SK-N-SH (cell line): ENCODE results near the gene SUCLA2. TPM values are rescaled to one million over a fixed set of nuclear protein-coding genes. Genes with fewer than 3 reads are reported as not detected.
A peak's percentile ranks its signal among the peaks of the same experiment; 100 is the strongest.

ENCODE experiments used
- CTCF ChIA-PET: fragments of 300-600, 350-600 bp; formaldehyde crosslinking; extraction: SDS; loops from one replicate; lab custom pipeline; 2021; lab: Yijun Ruan, JAX
- POLR2A ChIA-PET: fragments of 350-600 bp; sonication (Branson Sonifier 250); formaldehyde crosslinking; extraction: SDS; loops from one replicate; lab custom pipeline; 2020; ENCODE audit warnings: antibody characterized with exemption, inconsistent platforms; lab: Yijun Ruan, JAX
- DNase-seq: peaks from one replicate; pipeline ENCODE4 v3.0.0; 2012
- H2AFZ ChIP-seq: fragments of 200-600 bp; sonication (generic); 2 replicates; pipeline ENCODE4 v1.8.1; 2016; ENCODE audit warnings: antibody characterized with exemption, mild to moderate bottlenecking, low read depth
- H3F3A ChIP-seq: fragments of 200-600 bp; sonication (generic); replicated peaks from 2 replicates; pipeline ENCODE3; 2016; ENCODE audit warnings: antibody characterized with exemption, mild to moderate bottlenecking; ENCODE audit not compliant: insufficient read depth
- H3K27ac ChIP-seq, 2 experiments: fragments of 200-500 bp in 1 of 2; fragments of 200-600 bp in 1 of 2; sonication (Bioruptor generic) in 1 of 2; sonication (generic), shearing (Covaris generic) in 1 of 2; 2 replicates each; pipeline versions ENCODE4 v1.5.1 to v1.6.1; 2014 to 2016; ENCODE audit warnings: low read depth in 2 of 2, inconsistent platforms in 1 of 2, low read length in 1 of 2, mild to moderate bottlenecking in 1 of 2, mixed read lengths in 1 of 2
- H3K27me3 ChIP-seq: fragments of 200-600 bp; sonication (generic), shearing (Covaris generic); 2 replicates; pipeline ENCODE4 v1.6.1; 2016; ENCODE audit warnings: mixed run types; ENCODE audit not compliant: insufficient read depth
- H3K36me3 ChIP-seq, 2 experiments: fragments of 200-500 bp in 1 of 2; fragments of 200-600 bp in 1 of 2; sonication (Bioruptor generic) in 1 of 2; sonication (generic) in 1 of 2; replicated peaks in 1 of 2; 2 replicates each; pipeline versions ENCODE3 to v1.5.1; 2014 to 2016; ENCODE audit warnings: low read length in 1 of 2, mild to moderate bottlenecking in 1 of 2; ENCODE audit not compliant: insufficient read depth in 2 of 2, control insufficient read depth in 1 of 2
- H3K4me1 ChIP-seq, 2 experiments: fragments of 200-500 bp in 1 of 2; fragments of 200-600 bp in 1 of 2; sonication (Bioruptor generic) in 1 of 2; sonication (generic), shearing (Covaris generic) in 1 of 2; 2 replicates each; pipeline versions ENCODE4 v1.5.1 to v1.6.1; 2014 to 2016; ENCODE audit warnings: low read depth in 1 of 2, low read length in 1 of 2, mixed run types in 1 of 2; ENCODE audit not compliant: insufficient read depth in 2 of 2, control insufficient read depth in 1 of 2
- H3K4me2 ChIP-seq: fragments of 200-600 bp; sonication (generic), shearing (Covaris generic); 2 replicates; pipeline ENCODE4 v1.6.1; 2017; ENCODE audit warnings: mixed run types
- H3K4me3 ChIP-seq, 2 experiments: fragments of 200-500 bp in 1 of 2; fragments of 200-600 bp in 1 of 2; sonication (Bioruptor generic) in 1 of 2; sonication (generic), shearing (Covaris generic) in 1 of 2; 2 replicates each; pipeline versions ENCODE4 v1.5.1 to v1.8.1; 2014 to 2016; ENCODE audit warnings: low read depth in 2 of 2, inconsistent platforms in 1 of 2, low read length in 1 of 2, mild to moderate bottlenecking in 1 of 2, mixed read lengths in 1 of 2, moderate library complexity in 1 of 2
- H3K79me2 ChIP-seq: fragments of 200-600 bp; sonication (generic); 2 replicates; pipeline ENCODE4 v1.8.1; 2017; ENCODE audit warnings: mild to moderate bottlenecking; ENCODE audit not compliant: insufficient read depth
- H3K9ac ChIP-seq: fragments of 200-600 bp; sonication (generic); 2 replicates; pipeline ENCODE4 v1.6.1; 2017; ENCODE audit warnings: mixed run types
- H3K9me2 ChIP-seq: fragments of 200-600 bp; sonication (generic); 2 replicates; pipeline ENCODE4 v1.6.1; 2017; ENCODE audit warnings: mixed run types
- H3K9me3 ChIP-seq: fragments of 200-600 bp; sonication (generic); 2 replicates; pipeline ENCODE4 v1.6.1; 2017; ENCODE audit warnings: mixed run types, mild to moderate bottlenecking, moderate library complexity
- H4K20me1 ChIP-seq: fragments of 200-600 bp; sonication (generic); 2 replicates; pipeline ENCODE4 v1.6.1; 2017; ENCODE audit warnings: mild to moderate bottlenecking, mixed run types; ENCODE audit not compliant: insufficient read depth
- EP300 ChIP-seq, 2 experiments: IDR thresholded peaks; 2 replicates each; pipeline versions ENCODE4 v1.4.0 to v1.6.1; 2012; ENCODE audit warnings: borderline replicate concordance in 1 of 2, low read depth in 1 of 2, low read length in 1 of 2
- FOXM1 ChIP-seq: IDR thresholded peaks from 2 replicates; pipeline ENCODE4 v1.4.0; 2012; ENCODE audit warnings: low read depth, mild to moderate bottlenecking
- GABPA ChIP-seq: IDR thresholded peaks from 2 replicates; pipeline ENCODE4 v1.4.0; 2012; ENCODE audit warnings: low read depth, mild to moderate bottlenecking
- GATA2 ChIP-seq: sonication (generic); formaldehyde crosslinking; IDR thresholded peaks from 2 replicates; pipeline ENCODE4 v1.5.0; 2020; ENCODE audit warnings: mild to moderate bottlenecking, missing genetic modification reagents
- JUND ChIP-seq: IDR thresholded peaks from 2 replicates; pipeline ENCODE4 v1.4.0; 2012
- MXI1 ChIP-seq: IDR thresholded peaks from 2 replicates; pipeline ENCODE4 v1.6.1; 2012; ENCODE audit warnings: mild to moderate bottlenecking, low read depth, low read length, improper control_type of control experiment
- POLR2AphosphoS5 ChIP-seq: IDR thresholded peaks from 2 replicates; pipeline ENCODE4 v1.6.1; 2012; ENCODE audit warnings: low read depth, low read length
- RAD21 ChIP-seq: IDR thresholded peaks from 2 replicates; pipeline ENCODE4 v1.6.1; 2012; ENCODE audit warnings: mild to moderate bottlenecking, low read length
- RCOR1 ChIP-seq: fragments of 150-350 bp; IDR thresholded peaks from 2 replicates; pipeline ENCODE4 v1.6.1; 2017; ENCODE audit warnings: antibody characterized with exemption, low read length
- RFX5 ChIP-seq: IDR thresholded peaks from 2 replicates; pipeline ENCODE4 v1.6.1; 2012; ENCODE audit warnings: mild to moderate bottlenecking, improper control_type of control experiment, low read length
- SIN3A ChIP-seq: IDR thresholded peaks from 2 replicates; pipeline ENCODE4 v1.6.1; 2012; ENCODE audit warnings: low read depth, mild to moderate bottlenecking, low read length, moderate library complexity, borderline replicate concordance
- SMC3 ChIP-seq: IDR thresholded peaks from 2 replicates; pipeline ENCODE4 v1.6.1; 2012; ENCODE audit warnings: low read depth, low read length, improper control_type of control experiment
- TCF12 ChIP-seq: IDR thresholded peaks from 2 replicates; pipeline ENCODE4 v1.4.0; 2012
- TEAD4 ChIP-seq: IDR thresholded peaks from 2 replicates; pipeline ENCODE4 v1.4.0; 2012; ENCODE audit warnings: mild to moderate bottlenecking, borderline replicate concordance; ENCODE audit not compliant: insufficient read depth
- USF1 ChIP-seq: IDR thresholded peaks from 2 replicates; pipeline ENCODE4 v1.4.0; 2012; ENCODE audit warnings: low read depth, borderline replicate concordance
- USF2 ChIP-seq: fragments of 150-350 bp; IDR thresholded peaks from 2 replicates; pipeline ENCODE4 v1.6.1; 2017; ENCODE audit warnings: antibody characterized with exemption, low read length, low read depth, borderline replicate concordance
- YY1 ChIP-seq: IDR thresholded peaks from 2 replicates; pipeline ENCODE4 v1.4.0; 2012; ENCODE audit warnings: low read depth, mild to moderate bottlenecking
- ZBTB33 ChIP-seq: IDR thresholded peaks from 2 replicates; pipeline ENCODE4 v1.4.0; 2012; ENCODE audit warnings: low read depth, borderline replicate concordance
- WGBS: methylation state at CpG from one replicate; pipeline ENCODE4 v1.1.6; 2017; ENCODE audit warnings: low lambda C conversion rate; 5-methylcytosine and 5-hydroxymethylcytosine counted together
- polyA plus RNA-seq, 3 experiments: library from polyadenylated mRNA; depleted of rRNA; stranded (reverse); fragments of >200 nt; gene quantifications; 2 replicates each; pipeline ENCODE4 v1.2.3, GENCODE V29; 2012

SUCLA2 gene
- polyA plus RNA-seq, 1 of the 3 experiments (the other 2 are of a cell fraction): 24.8 TPM

- peaks cover 25% of the 10 kb centered on the region for H3K79me2 ChIP-seq
- H4K20me1 ChIP-seq: no peaks in the 10 kb centered on the region
- peaks cover 2% of the 10 kb centered on the region; the same call in 1 of the 2 replicates for H3K9me3 ChIP-seq
- H3F3A ChIP-seq: peaks cover 27% of the 10 kb centered on the region
- H3K27ac ChIP-seq: peak overlapping the region; percentile 44 to 95; a peak in 2 of 4 replicates
- POLR2A ChIA-PET: interaction anchor here (1.9 kb wide), 1 partner anchor 56 kb away, joined by 10 read pairs; the partner anchor contains the start of gene MED4
- WGBS: 92% methylated on average over 1 of the region's 1 CpG
- no peaks in the 10 kb centered on the region for H3K9me2 ChIP-seq
- peak overlapping the region; percentile 75; the same call in 1 of the 2 replicates for H3K4me2 ChIP-seq
- H3K36me3 ChIP-seq: peaks cover 13 to 22% of the 10 kb centered on the region in 2 experiments
- H3K4me3 ChIP-seq: peak overlapping the region; percentile 71 to 86; a peak in 3 of 4 replicates
- CTCF ChIA-PET: interaction anchor here (0.8 to 2.5 kb wide), 18 partner anchors 9 to 1207 kb away, joined by 3 to 38 read pairs (median 6); partner anchors contain the start of genes MED4 and SUCLA2
- H3K9ac ChIP-seq: no peak overlapping the region
- H2AFZ ChIP-seq: no peak overlapping the region
- peaks cover 8 to 10% of the 10 kb centered on the region in 2 experiments; a peak in 3 of 4 replicates for H3K4me1 ChIP-seq
- DNase-seq: peak; percentile 3
- no peaks in the 10 kb centered on the region for H3K27me3 ChIP-seq
- no peak for TF ChIP-seq MXI1
- TF ChIP-seq USF2: no peak
- no peak for TF ChIP-seq YY1
These were observed 37.7 kb upstream of the SUCLA2 start for GRCh38 chr13:48038761-48039160.

GRCh38 chr13:48037346-48038173 is 36.5 kb upstream of the SUCLA2 start, which contains the start of gene NUDT15:
Gene NUDT15 (plus strand): TSS chr13:48037726. CDS start chr13:48037747, 21 bp downstream.
- WGBS: under 1% methylated on average over 16 of the region's 82 CpGs
- H4K20me1 ChIP-seq: no peaks in the 10 kb centered on the region
- POLR2A ChIA-PET: interaction anchor here (0.6 to 1.9 kb wide), 5 partner anchors 36 to 198 kb away, joined by 3 to 10 read pairs (median 3); partner anchors contain the start of genes MED4 and SUCLA2
- TF ChIP-seq USF1 (no peak), EP300 (IDR thresholded peaks at IDR 0.05; ENCODE audit: borderline replicate concordance in 1 of 2, low read depth in 1 of 2, low read length in 1 of 2) (peak; percentile 14 to 18; a peak in 1 of 4 replicates), SIN3A (peak; percentile 100), POLR2AphosphoS5 (peak; percentile 92), RFX5 (no peak), RCOR1 (0 out of 2 replicates have a peak, but pooled peaks have one; percentile 25), GABPA (peak; percentile 77), JUND (no peak), FOXM1 (peak; percentile 70), ZBTB33 (no peak), USF2 (no peak), TCF12 (peak; percentile 11; the same call in 1 of the 2 replicates), TEAD4 (no peak), RAD21 (peak; percentile 51), GATA2 (no peak), SMC3 (peak; percentile 65)

More at GRCh38 chr13:48037346-48038173, 36.5 kb upstream of the SUCLA2 start, which contains the start of gene NUDT15:
- Histone ChIP-seq H3K9ac (peak within 1 kb of the TSS; percentile 85), H3K79me2 (peaks cover 25% of the 10 kb centered on the region), H3K4me1 (peaks cover 8 to 10% of the 10 kb centered on the region in 2 experiments; a peak in 3 of 4 replicates), H3F3A (peaks cover 16% of the 10 kb centered on the region), H3K36me3 (peaks cover 13 to 22% of the 10 kb centered on the region in 2 experiments), H3K27me3 (no peaks in the 10 kb centered on the region), H3K27ac (peak within 1 kb of the TSS; percentile 95 to 97), H3K9me2 (no peaks in the 10 kb centered on the region), H3K4me3 (peak within 1 kb of the TSS; percentile 71 to 86), H2AFZ (peak within 1 kb of the TSS; percentile 66; the same call in 1 of the 2 replicates), H3K4me2 (peak within 1 kb of the TSS; percentile 75), H3K9me3 (peaks cover 6% of the 10 kb centered on the region; the same call in 1 of the 2 replicates)
- peak; percentile 93 for DNase-seq
- CTCF ChIA-PET: interaction anchor here (0.6 to 2.5 kb wide), 35 partner anchors 9 to 1729 kb away, joined by 3 to 38 read pairs (median 4); partner anchors contain the start of genes MED4 and SUCLA2
